Measurements from ENCODE around the gene FST.

Gene FST, protein sequence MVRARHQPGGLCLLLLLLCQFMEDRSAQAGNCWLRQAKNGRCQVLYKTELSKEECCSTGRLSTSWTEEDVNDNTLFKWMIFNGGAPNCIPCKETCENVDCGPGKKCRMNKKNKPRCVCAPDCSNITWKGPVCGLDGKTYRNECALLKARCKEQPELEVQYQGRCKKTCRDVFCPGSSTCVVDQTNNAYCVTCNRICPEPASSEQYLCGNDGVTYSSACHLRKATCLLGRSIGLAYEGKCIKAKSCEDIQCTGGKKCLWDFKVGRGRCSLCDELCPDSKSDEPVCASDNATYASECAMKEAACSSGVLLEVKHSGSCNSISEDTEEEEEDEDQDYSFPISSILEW

DNA sequence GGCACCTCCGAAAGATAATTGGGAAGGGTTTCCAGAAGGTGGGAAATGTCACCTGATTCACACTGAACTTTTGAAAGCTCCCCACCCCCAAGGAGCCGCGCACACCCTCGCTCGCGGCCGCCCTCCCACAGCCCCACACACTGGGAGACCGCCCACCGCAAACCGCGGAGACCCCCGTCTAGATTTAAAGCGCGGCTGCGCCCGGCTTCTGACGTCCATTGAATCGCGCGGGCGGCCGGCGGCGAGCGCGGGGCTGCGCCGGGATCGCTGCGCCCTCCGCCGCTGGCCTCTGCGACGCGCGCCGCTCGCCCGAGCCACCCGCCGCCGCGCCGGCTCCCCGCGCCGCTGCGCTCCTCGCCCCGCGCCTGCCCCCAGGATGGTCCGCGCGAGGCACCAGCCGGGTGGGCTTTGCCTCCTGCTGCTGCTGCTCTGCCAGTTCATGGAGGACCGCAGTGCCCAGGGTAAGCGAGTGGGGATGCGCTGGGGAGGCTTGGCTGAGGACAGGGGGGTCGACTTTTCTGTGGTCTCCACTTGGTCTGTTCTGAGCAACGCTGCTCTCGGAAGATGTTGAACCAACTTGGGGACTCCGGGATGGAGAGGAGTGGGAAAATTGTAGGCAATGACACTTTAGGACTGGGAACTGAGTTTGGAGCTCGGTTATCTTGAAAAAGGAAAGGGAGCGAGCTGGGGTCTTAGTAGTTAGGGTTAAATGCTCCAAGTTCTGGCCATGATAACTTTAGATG, at the start of gene FST:
Gene FST (plus strand): TSS at position 214 of the 743 bp plus-strand sequence. CDS start 163 bp downstream, at position 377.
- no peak for DNase-seq

- DNase-seq, result no peak
Measured at GRCh38 chr5:53431665-53432064, 48.8 kb upstream of the FST start.

GRCh38 chr5:53433026-53433425, 47.4 kb upstream of the FST start:
- DNase-seq, result no peak

DNA sequence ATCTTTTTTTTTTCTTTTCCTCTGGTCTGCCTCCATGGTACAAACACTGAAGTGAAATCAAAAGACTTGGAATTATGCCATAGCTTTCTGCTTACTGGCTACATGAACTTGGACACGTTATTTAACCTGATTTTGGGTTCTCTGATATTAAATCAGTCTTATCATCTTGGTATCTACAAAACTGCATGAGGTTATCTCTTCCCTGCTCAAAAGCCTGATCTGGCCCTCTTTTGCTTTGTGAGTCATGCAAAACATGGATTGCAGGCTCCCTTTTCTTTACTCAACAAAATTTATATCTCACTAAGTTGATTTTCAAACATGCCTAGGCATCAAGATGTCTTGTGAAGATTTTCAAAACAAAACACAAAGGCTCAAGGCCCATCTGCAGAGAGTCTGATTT, 45.9 kb upstream of the FST start:
- no peak for DNase-seq

GRCh38 chr5:53436480-53437191, 43.8 kb upstream of the FST start:
- DNase-seq, result no peak

GRCh38 chr5:53438079-53438478, 42.4 kb upstream of the FST start:
- DNase-seq, result no peak

DNA sequence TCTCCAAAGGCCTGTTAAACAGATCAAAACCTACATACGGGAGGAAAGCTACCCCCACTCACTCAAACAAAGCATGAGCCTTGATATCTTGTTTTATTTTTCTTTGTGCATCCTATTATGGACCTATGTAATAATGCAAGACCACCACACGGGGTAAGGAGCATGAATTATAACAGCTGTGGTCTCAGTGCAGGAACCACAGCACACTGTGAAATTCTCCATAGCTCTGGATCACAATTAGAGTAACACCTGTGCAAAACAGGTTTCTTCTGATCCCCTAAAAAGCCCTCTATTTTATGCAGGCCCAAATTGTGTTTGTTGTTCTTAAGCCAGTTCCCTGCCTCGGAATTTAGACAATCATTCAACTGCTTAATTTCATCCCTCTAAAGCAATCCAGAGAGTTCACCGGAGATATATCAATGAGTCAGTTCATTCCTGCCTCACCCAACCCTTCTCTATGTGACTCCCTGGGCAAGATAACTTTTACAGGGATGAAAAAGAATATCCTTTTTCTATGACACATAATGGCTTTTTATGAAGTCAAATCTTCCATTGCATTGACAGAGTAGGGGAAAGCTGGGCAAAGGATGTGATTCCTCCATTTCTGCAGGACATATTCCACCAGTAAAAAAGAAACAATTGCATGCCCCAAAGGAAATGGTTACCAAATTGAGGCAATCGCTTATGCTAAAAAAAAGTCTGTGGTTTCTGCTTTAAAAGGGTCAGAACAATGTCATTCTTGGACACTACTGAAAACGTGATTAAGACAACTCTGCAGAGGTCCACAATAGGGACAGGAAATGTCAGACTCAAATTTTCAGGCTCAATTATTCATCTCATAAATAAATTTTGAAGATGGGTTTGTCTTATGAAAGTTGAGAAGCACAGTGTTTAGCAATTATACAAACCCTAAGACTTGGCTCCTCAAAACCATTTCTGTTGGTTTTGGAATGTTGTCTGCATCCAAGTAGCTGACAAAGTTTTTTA, 41.6 kb upstream of the FST start:
- DNase-seq, result no peak

DNA sequence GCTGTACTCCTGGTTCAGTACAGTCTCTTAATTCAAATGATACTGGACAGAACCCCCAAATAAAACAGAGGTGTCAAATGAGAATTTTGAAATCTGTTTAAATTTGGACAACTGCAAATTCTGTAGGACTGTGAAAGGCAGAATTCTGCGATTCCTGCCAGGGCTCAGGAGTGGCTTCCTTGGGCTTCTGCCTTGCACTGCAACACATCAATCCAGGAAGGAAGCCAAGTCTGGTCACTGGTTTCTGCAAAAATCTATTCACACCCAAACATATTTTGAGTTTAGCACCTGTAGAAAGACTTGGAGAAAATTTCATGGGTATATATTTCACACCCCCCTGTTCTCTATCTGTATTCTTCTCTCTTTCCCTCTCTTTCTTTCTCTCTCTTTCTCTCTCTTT, 37.5 kb upstream of the FST start:
- no peak for DNase-seq

DNA sequence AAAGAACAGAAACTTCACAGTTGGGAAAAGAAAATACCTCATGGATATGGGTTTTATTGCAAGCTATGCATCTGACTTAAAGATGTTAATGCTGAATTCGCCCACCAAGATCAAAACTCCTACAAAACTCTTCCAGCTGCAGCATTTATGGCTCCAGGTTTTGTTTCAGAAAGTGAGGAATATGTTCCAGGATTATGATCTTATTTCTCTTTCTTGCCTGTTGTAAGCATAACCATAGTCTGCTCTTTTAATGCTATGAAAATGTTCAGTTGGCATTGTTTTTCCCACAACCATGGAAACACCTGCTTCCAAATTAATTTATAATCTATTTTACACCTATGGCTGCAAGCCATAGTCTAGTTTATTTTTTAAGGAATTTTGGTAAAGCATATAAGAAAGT, 34.9 kb upstream of the FST start:
- DNase-seq, result no peak

- DNase-seq, result no peak
Measured at GRCh38 chr5:53446908-53447307, 33.5 kb upstream of the FST start.

- no peak for DNase-seq
Measured at GRCh38 chr5:53448851-53449250, 31.6 kb upstream of the FST start.

- peak; percentile 1 for DNase-seq
Measured at GRCh38 chr5:53453898-53454718, 26.3 kb upstream of the FST start.

- DNase-seq, result no peak
Measured at GRCh38 chr5:53454719-53455000, 25.8 kb upstream of the FST start.

GRCh38 chr5:53456366-53456765, 24.1 kb upstream of the FST start:
- DNase-seq, result no peak

DNA sequence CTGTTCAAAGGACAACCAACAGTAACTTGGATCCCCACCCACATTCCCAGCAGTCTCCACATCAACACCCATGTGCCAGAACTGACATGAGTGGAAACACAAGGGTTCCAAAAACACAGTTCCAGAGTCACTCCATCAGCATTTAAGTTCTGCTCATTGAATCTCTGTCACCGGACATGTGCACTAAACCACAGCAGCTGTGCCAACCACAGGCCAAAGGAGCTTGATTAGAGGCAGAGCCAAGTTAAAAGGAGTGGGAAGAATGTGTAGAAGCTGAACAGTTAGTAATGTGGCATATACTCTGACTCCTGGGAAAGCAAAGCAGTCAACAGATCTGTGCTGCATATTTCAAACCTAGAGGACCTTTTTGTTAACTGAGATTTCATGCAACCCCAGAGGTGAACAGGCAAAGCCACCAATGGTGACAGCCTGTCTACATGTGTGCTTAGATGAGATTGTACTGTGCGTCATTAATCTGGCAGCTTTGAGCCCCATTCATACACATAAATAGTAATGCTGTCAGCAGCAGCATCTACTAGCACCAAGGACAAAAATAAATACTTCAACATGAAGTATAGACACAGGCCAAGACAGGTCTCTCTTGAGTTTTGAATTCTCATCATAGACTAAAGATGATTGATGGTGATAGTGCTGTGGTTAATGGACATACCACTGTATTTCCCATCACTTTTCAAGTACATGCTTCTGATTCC, 16.4 kb upstream of the FST start:
- no peak for DNase-seq

DNA sequence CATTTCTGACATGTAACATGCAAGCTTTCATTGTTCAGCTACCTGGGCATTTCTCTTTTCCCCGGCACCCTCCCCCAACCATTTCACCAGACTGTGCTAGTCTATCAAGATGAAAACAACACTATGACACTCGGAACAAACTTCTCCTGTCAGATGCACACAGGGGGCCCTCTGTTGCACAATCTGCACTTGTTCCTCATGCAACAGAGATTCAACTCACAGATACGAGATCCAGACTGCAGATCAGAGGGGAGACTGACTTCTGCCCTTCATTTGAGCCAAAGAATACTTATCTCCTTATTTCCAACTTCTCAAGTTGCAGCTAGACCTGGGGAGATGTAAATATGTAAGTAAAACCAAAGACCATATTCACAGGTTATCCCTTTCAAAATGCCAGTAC, 15.7 kb upstream of the FST start:
- no peak for DNase-seq

GRCh38 chr5:53469946-53470687, 10.3 kb upstream of the FST start:
- DNase-seq, result no peak

- no peak for DNase-seq
Measured at GRCh38 chr5:53472279-53472678, 8.2 kb upstream of the FST start.

DNA sequence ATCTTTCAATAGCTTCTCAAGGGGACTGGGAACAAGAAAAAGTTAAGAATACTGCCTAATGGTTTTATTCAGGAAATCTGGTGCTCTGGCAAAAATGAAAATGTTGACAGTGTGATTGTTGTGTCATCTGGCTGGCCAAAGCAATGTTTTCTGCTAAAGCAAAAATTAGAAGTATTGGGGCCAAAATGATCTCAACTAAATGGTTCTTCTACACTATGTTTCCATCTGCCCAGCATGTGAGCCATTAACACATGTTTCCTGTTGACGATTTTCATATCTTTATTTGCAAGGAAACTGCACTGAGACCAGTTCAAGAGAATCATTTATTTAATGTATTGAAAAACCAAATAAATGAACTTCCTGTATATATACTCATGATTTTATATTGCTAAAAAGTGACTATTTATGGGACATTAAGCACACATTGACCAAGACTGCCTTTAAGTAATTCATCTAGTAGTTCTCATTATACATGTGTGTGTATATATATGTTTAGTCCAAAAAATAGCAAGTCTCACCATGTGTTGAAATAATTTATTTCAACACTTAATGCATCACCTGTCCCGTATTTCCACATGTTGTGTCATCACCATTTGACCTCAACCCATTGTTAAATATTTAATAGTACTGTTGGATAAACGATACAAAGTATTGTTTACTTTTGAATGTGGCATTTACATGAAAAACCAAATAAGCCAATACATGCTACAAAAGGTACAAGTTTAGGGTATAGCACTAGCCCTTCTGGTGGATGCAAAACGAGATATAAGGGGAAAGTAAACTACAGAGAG, 7.5 kb upstream of the FST start:
- DNase-seq, result no peak

- no peak for DNase-seq
Measured at GRCh38 chr5:53473633-53474032, 6.8 kb upstream of the FST start.
